Lung (tissue), 12 donors: ENCODE data around the gene ASB18. TPM values are rescaled to one million over a fixed set of nuclear protein-coding genes. Genes with fewer than 3 reads are reported as not detected.

Source experiments
- ATAC-seq: fragments of 200-7000 bp; cut with Tn5 transposase; one replicate; pipeline ENCODE4 v1.9.1; 2020; ENCODE audit warnings: moderate number of reproducible peaks; ENCODE audit not compliant: insufficient read depth, low FRiP score
- DNase-seq, 3 donors: peaks; one replicate each; pipeline ENCODE4 v3.0.0-alpha.2; 2013 to 2017
- H3K27ac ChIP-seq, 2 donors: one replicate each; pipeline ENCODE4 v1.5.1; 2013; ENCODE audit warnings: mild to moderate bottlenecking in 2 of 2, moderate library complexity in 2 of 2, control low read depth in 1 of 2, inconsistent platforms in 1 of 2, low read depth in 1 of 2, low read length in 1 of 2
- H3K27me3 ChIP-seq, 3 donors: one replicate each; pipeline ENCODE4 v1.5.1; 2013; ENCODE audit warnings: low read length in 2 of 3; ENCODE audit not compliant: control insufficient read depth in 3 of 3, insufficient read depth in 3 of 3
- H3K36me3 ChIP-seq, 4 donors: one replicate each; pipeline ENCODE4 v1.5.1; 2013; ENCODE audit warnings: low read length in 4 of 4, mild to moderate bottlenecking in 1 of 4, moderate library complexity in 1 of 4; ENCODE audit not compliant: control insufficient read depth in 4 of 4, insufficient read depth in 4 of 4
- H3K4me1 ChIP-seq, 5 donors: one replicate each; pipeline ENCODE4 v1.5.1; 2013; ENCODE audit warnings: low read length in 5 of 5, mild to moderate bottlenecking in 2 of 5, moderate library complexity in 1 of 5; ENCODE audit not compliant: control insufficient read depth in 5 of 5, insufficient read depth in 5 of 5
- H3K4me3 ChIP-seq: one replicate; pipeline ENCODE4 v1.5.1; 2013; ENCODE audit warnings: mild to moderate bottlenecking, control low read depth, moderate library complexity
- H3K9ac ChIP-seq, 2 donors: one replicate each; pipeline ENCODE4 v1.5.1; 2013; ENCODE audit warnings: low read length in 2 of 2, control low read depth in 1 of 2; ENCODE audit not compliant: insufficient read depth in 1 of 2
- H3K9me3 ChIP-seq, 4 donors: one replicate each; pipeline ENCODE4 v1.5.1; 2013; ENCODE audit warnings: low read length in 3 of 4, mild to moderate bottlenecking in 1 of 4, moderate library complexity in 1 of 4; ENCODE audit not compliant: control insufficient read depth in 4 of 4, insufficient read depth in 3 of 4
- WGBS, 2 donors: extraction: QIAGEN DNeasy Blood & Tissue Kit; methylation state at CpG; one replicate each; pipeline ENCODE4 v1.1.7; 2013; 5-methylcytosine and 5-hydroxymethylcytosine counted together
- polyA plus RNA-seq, 2 donors: library from polyadenylated mRNA; stranded (reverse); fragments of 200-250 nt; gene quantifications; one replicate each; pipeline ENCODE4 v1.2.1, GENCODE V29; 2013
- total RNA-seq, 2 donors: library from RNA; depleted of rRNA in 1 of 2; stranded (reverse); fragments of >200 nt in 1 of 2; gene quantifications; one replicate each; pipeline ENCODE4 v1.2.1, GENCODE V29; 2014 to 2021
- TF ChIP-seq, protein P1 (sequence below): IDR thresholded peaks from 2 replicates; pipeline ENCODE4 v1.5.1; 2012; ENCODE audit warnings: mild to moderate bottlenecking; ENCODE audit errors: control extremely low read depth, extremely low read depth
- donor health status: control.
- donor health status: control.
- donor health status: Bipolar disorder and iron deficiency.
- donor health status: healthy.
- donor health status: DM: yes; HTN: yes; CAD: no.

Gene ASB18
- total and polyA plus RNA-seq, 4 donors, result not detected

DNA sequence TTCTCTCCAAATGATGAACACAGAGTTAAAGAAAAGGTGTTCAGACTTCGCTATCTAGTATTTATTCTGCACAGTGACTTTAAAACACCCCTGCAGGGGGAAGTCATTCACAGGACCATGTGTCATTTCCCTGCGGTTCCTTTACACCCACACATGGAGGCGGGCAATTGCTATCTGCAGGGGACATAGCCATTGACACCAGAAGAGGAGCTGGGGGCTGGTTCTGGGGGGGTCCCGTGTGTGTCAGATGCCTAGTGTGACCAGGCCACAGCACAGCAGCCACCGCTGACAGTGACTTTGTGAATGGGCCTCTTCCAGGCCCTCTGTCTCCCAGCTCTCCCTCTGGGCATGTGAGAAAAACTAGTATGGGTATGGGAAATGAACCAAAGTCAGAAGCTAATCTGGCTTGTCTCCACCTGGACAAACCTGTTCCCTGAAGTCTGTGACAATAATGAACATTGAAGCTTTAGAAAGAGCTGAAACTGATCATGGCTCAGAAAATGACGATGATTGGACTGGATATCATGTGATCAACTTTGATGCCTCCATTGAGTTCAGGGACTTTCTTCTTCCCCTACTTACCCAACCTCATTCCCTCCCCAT, 88.6 kb downstream of the ASB18 start:
- Histone ChIP-seq H3K4me3 (no peak overlapping the region), H3K9me3 (peaks cover 0 to 3% (median 0%) of the 10 kb centered on the region in 4 donors), H3K9ac (no peak overlapping the region), H3K36me3 (no peaks in the 10 kb centered on the region), H3K4me1 (peaks cover 0 to 14% (median 3%) of the 10 kb centered on the region in 5 donors), H3K27me3 (peaks cover 15 to 93% (median 83%) of the 10 kb centered on the region in 3 donors), H3K27ac (no peak overlapping the region)
- 32 to 51% methylated on average over 6 of the region's 6 CpGs for WGBS, 2 donors
- DNase-seq (no peak), ATAC-seq (no peak)
- TF ChIP-seq, protein P1, sequence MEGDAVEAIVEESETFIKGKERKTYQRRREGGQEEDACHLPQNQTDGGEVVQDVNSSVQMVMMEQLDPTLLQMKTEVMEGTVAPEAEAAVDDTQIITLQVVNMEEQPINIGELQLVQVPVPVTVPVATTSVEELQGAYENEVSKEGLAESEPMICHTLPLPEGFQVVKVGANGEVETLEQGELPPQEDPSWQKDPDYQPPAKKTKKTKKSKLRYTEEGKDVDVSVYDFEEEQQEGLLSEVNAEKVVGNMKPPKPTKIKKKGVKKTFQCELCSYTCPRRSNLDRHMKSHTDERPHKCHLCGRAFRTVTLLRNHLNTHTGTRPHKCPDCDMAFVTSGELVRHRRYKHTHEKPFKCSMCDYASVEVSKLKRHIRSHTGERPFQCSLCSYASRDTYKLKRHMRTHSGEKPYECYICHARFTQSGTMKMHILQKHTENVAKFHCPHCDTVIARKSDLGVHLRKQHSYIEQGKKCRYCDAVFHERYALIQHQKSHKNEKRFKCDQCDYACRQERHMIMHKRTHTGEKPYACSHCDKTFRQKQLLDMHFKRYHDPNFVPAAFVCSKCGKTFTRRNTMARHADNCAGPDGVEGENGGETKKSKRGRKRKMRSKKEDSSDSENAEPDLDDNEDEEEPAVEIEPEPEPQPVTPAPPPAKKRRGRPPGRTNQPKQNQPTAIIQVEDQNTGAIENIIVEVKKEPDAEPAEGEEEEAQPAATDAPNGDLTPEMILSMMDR, result no peak

DNA sequence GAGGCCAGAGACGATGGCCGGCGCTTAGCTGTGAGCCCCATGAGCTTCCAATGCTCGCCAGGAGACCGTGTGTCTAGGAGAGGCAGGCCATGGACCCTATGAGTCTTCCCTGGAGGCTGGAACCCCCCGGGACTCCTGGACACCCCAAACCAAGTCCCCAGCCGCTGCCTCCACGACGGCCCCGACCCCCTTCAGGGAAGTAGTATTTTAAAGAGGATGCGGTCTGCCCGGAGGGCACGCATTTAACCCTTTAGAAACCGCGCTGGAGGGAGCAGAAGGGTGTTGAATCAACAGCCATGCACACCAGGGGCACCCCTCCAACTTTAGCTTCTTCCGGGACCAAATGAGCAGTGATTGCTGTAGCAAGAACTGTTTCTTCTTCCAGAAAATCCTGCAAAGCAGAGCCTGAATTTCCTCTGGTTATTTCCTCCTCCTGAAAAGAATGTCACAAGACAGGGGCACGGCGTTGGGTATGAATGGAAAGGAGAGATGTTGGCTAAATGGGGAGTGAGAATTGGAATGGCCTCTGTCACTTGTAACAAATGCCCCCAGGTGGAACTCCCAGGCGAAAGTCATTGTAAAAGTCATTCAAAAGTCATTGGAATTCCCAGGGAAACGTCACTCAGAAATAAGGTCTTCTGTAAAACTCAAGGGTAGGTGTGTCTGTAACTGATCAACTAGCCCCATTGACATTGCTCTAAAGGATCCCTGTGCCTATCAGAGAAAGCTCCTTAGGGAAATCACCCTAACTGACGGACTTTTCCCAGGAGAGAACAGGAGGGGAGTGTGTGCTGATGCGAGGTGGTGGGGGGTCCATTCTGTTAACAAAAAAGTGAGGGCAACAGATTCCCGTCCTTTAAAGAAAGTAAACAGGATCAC, 90.2 kb downstream of the ASB18 start:
- no peaks in the 10 kb centered on the region for H3K36me3 ChIP-seq
- ATAC-seq (no peak), DNase-seq (no peak)
- no peak overlapping the region for H3K27ac ChIP-seq
- H3K27me3 ChIP-seq, result peaks cover 17 to 96% (median 83%) of the 10 kb centered on the region in 3 donors
- no peak overlapping the region for H3K4me3 ChIP-seq
- H3K9ac ChIP-seq, result no peak overlapping the region
- H3K9me3 ChIP-seq, result peaks cover 0 to 3% (median 0%) of the 10 kb centered on the region in 4 donors
- TF ChIP-seq, protein P1, result no peak
- peaks cover 0 to 11% (median 3%) of the 10 kb centered on the region in 5 donors for H3K4me1 ChIP-seq
- WGBS, 2 donors, result 7 to 12% methylated on average over 23 of the region's 23 CpGs

DNA sequence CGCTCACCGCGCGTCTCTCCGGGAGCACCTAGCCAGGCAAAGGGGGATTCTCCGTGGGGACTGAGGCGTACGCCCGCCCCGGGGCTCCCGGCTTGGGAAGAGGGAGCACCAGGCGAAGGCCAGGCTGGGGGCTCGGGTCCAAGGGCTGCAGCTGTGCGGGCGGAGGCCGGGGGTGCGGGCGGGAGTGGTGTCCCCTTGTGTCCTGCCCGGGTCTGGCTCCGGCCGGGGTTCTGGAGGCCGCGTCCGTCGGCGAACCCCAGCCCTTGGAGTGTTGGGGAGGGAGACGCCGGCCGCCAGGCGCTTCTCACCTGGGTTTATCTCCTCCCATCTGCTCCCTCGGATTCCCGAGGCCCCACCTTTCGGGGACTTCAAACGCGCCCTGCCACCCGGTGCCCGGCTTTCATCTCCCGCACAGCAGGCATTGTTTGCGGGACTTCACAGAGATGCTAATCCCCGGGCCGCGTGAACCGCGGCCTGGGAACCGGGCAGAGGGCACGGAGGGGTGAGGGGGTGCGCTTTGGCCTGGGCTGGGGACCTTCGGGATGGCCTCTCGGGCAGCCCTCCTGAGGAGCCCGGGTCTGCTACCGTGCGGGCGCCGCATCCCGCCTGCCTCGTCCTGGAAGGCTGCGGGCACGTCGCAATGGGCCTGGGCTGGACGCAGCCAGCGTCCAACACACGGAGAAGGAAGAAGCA, 91.0 kb downstream of the ASB18 start:
- TF ChIP-seq, protein P1, result no peak
- 2 to 6% methylated on average over 59 to 62 of the region's 62 CpGs for WGBS, 2 donors
- DNase-seq, result no peak

More for the DNA sequence above, 91.0 kb downstream of the ASB18 start:
- H3K36me3 ChIP-seq, result no peaks in the 10 kb centered on the region
- H3K27me3 ChIP-seq, result peaks cover 25 to 91% (median 80%) of the 10 kb centered on the region in 3 donors
- peaks cover 0 to 3% (median 0%) of the 10 kb centered on the region in 4 donors for H3K9me3 ChIP-seq
- no peak for ATAC-seq
- H3K9ac ChIP-seq, result no peak overlapping the region
- H3K27ac ChIP-seq, result no peak overlapping the region
- H3K4me3 ChIP-seq, result no peak overlapping the region
- H3K4me1 ChIP-seq, result peaks cover 0 to 6% (median 0%) of the 10 kb centered on the region in 5 donors
